Psoas muscle (tissue), 8 donors: Measurements from ENCODE around the gene ANKRD13C. TPM values are rescaled to one million over a fixed set of nuclear protein-coding genes. Genes with fewer than 3 reads are reported as not detected.
"Not testable (repeated sequence)": the region's sequence is repeated elsewhere in the genome, so short reads cannot be mapped to it uniquely, and the experiment has no call there.

Experiments used
- ATAC-seq, 4 donors: fragments of 200-7000 bp; cut with Tn5 transposase; one replicate each; pipeline ENCODE4 v1.9.1; 2020; ENCODE audit warnings: moderate library complexity in 3 of 4, mild to moderate bottlenecking in 2 of 4
- DNase-seq, 2 donors: peaks; one replicate each; pipeline ENCODE4 v3.0.0-alpha.2; 2020
- H3K27ac ChIP-seq: fragments of 200-600 bp; one replicate; pipeline ENCODE4 v1.8.0; 2022
- H3K27me3 ChIP-seq, 3 donors: fragments of 200-600 bp in 1 of 3; one replicate each; pipeline versions ENCODE4 v1.6.1 to v1.8.0; 2013 to 2022; ENCODE audit warnings: low read length in 2 of 3, mild to moderate bottlenecking in 2 of 3, moderate library complexity in 1 of 3; ENCODE audit not compliant: insufficient read depth in 3 of 3
- H3K36me3 ChIP-seq, 2 donors: fragments of 200-600 bp in 1 of 2; one replicate each; pipeline versions ENCODE4 v1.6.1 to v1.8.0; 2013 to 2022; ENCODE audit warnings: low read depth in 1 of 2, mild to moderate bottlenecking in 1 of 2, moderate library complexity in 1 of 2; ENCODE audit not compliant: insufficient read depth in 1 of 2
- H3K4me1 ChIP-seq: fragments of 200-600 bp; one replicate; pipeline ENCODE4 v1.8.0; 2022
- H3K4me3 ChIP-seq: fragments of 200-600 bp; one replicate; pipeline ENCODE4 v1.8.0; 2022; ENCODE audit warnings: mild to moderate bottlenecking
- H3K9me3 ChIP-seq: fragments of 200-600 bp; one replicate; pipeline ENCODE4 v1.8.0; 2022
- CTCF ChIP-seq: fragments of 200-600 bp; IDR thresholded peaks from one replicate; pipeline ENCODE4 v1.8.0; 2022; ENCODE audit warnings: antibody characterized with exemption
- WGBS, 3 donors: extraction: QIAGEN DNeasy Blood & Tissue Kit; methylation state at CpG; one replicate each; pipeline versions ENCODE4 v1.1.6 to v1.1.7; 2013; 5-methylcytosine and 5-hydroxymethylcytosine counted together
- intact Hi-C, 2 donors: fragments of 100-400 bp; cut with DNase I; formaldehyde crosslinking; loops; one replicate each; pipeline versions ENCODE4 v1.11.0 to v1.14.2; 2022
- polyA plus RNA-seq, 3 donors: library from polyadenylated mRNA; stranded (reverse); fragments of 200-250 nt; gene quantifications; one replicate each; pipeline ENCODE4 v1.2.3, GENCODE V29; 2013
- total RNA-seq, 4 donors: library from RNA; stranded (reverse); fragmentation: NEBNext Ultra II Directional in 2 of 4; extraction: Animal tissue kit (Norgen Biotek cat#: 25700) in 2 of 4; gene quantifications; one replicate each; pipeline versions ENCODE4 v1.2.1 to v1.2.4, GENCODE V29; 2021 to 2023
- donor health status: healthy with polysubstance abuse.
- donor health status: DM: no; HTN: no; CAD: no; lungs with moderate emphysema.
- donor health status: Bipolar disorder and iron deficiency.
- donor health status: healthy.
- donor health status: DM: yes; HTN: yes; CAD: no.
- donor health status: DM: no; HTN: no; CAD: no.
- donor health status: DM: no; HTN: no; CAD: no.
- donor health status: DM: yes; HTN: yes; CAD: no.

ANKRD13C gene
- total and polyA plus RNA-seq, 7 donors, result 5.9 to 18.1 (median 11.4) TPM

GRCh38 chr1:70385477-70385876 lies 31.0 kb upstream of the ANKRD13C start:
- no peak for TF ChIP-seq CTCF
- Histone ChIP-seq H3K9me3 (no peaks in the 10 kb centered on the region), H3K4me3 (no peak overlapping the region), H3K27ac (no peak overlapping the region), H3K27me3 (no peaks in the 10 kb centered on the region), H3K4me1 (no peaks in the 10 kb centered on the region), H3K36me3 (no peaks in the 10 kb centered on the region)
- 86 to 92% (median 90%) methylated on average over 6 of the region's 6 CpGs for WGBS, 3 donors
- DNase-seq (no peak), ATAC-seq (no peak)
- intact Hi-C loops, result no loop called here

- Histone ChIP-seq H3K27ac (no peak overlapping the region), H3K36me3 (no peaks in the 10 kb centered on the region), H3K9me3 (no peaks in the 10 kb centered on the region), H3K4me1 (no peaks in the 10 kb centered on the region), H3K27me3 (no peaks in the 10 kb centered on the region), H3K4me3 (no peak overlapping the region)
- ATAC-seq (no peak), DNase-seq (no peak)
- 94 to 100% (median 96%) methylated on average over 2 of the region's 2 CpGs for WGBS, 3 donors
- intact Hi-C loops, result no loop called here
- no peak for TF ChIP-seq CTCF
Measured at GRCh38 chr1:70384542-70384941, 30.0 kb upstream of the ANKRD13C start.

GRCh38 chr1:70383483-70383882 lies 29.0 kb upstream of the ANKRD13C start:
- intact Hi-C loops, result no loop called here
- H3K27me3 ChIP-seq, result no peaks in the 10 kb centered on the region

DNA sequence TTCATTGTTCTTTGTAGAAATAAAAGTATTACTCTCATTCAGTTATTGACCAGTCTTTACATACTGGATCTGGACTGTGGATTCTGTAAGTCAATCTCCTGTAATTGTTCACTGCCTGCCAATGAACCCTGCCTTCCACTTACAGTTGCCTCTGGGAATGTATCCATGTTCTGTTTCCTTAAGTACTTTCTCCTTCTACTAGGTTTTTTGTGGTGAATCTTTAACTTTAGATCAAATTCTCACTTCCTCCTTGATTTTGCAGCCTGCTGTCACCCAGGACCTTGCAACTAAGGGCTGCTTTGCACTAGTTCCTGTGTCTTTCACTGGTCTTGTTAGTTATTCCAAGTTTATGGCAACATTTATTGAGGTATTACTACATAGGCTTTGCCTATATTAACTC lies 28.2 kb upstream of the ANKRD13C start:
- DNase-seq, result no peak
- Histone ChIP-seq H3K9me3 (no peaks in the 10 kb centered on the region), H3K27me3 (no peaks in the 10 kb centered on the region), H3K27ac (no peak overlapping the region), H3K36me3 (no peaks in the 10 kb centered on the region), H3K4me1 (no peaks in the 10 kb centered on the region), H3K4me3 (no peak overlapping the region)
- no peak for TF ChIP-seq CTCF
- no peak for ATAC-seq
- intact Hi-C loops, result no loop called here

More at GRCh38 chr1:70383483-70383882, 29.0 kb upstream of the ANKRD13C start:
- Histone ChIP-seq H3K9me3 (no peaks in the 10 kb centered on the region), H3K27ac (no peak overlapping the region), H3K4me1 (no peaks in the 10 kb centered on the region), H3K4me3 (no peak overlapping the region), H3K36me3 (no peaks in the 10 kb centered on the region)
- DNase-seq (no peak), ATAC-seq (no peak)
- WGBS, 3 donors, result 80 to 93% (median 83%) methylated on average over 3 of the region's 3 CpGs
- TF ChIP-seq CTCF, result no peak

- H3K27me3 ChIP-seq, result no peaks in the 10 kb centered on the region
- no peak overlapping the region for H3K27ac ChIP-seq
- no peaks in the 10 kb centered on the region for H3K4me1 ChIP-seq
- no peak for DNase-seq
- ATAC-seq, result no peak
- H3K4me3 ChIP-seq, result no peak overlapping the region
- no peaks in the 10 kb centered on the region for H3K36me3 ChIP-seq
- TF ChIP-seq CTCF, result no peak
- WGBS, 3 donors, result 71 to 91% (median 86%) methylated on average over 6 of the region's 6 CpGs
- intact Hi-C loops, result no loop called here
- H3K9me3 ChIP-seq, result no peaks in the 10 kb centered on the region
Measured at GRCh38 chr1:70376196-70376595, 21.7 kb upstream of the ANKRD13C start.

- H3K4me3 ChIP-seq, intact Hi-C loops, H3K27ac ChIP-seq, DNase-seq, H3K4me1 ChIP-seq, ATAC-seq, H3K36me3 ChIP-seq, H3K27me3 ChIP-seq, H3K9me3 ChIP-seq: not testable (repeated sequence)
- 77 to 84% (median 83%) methylated on average over 2 of the region's 2 CpGs for WGBS, 3 donors
Measured at GRCh38 chr1:70373580-70373979, 19.1 kb upstream of the ANKRD13C start.
